ENCODE measurements around the gene NREP.

DNA sequence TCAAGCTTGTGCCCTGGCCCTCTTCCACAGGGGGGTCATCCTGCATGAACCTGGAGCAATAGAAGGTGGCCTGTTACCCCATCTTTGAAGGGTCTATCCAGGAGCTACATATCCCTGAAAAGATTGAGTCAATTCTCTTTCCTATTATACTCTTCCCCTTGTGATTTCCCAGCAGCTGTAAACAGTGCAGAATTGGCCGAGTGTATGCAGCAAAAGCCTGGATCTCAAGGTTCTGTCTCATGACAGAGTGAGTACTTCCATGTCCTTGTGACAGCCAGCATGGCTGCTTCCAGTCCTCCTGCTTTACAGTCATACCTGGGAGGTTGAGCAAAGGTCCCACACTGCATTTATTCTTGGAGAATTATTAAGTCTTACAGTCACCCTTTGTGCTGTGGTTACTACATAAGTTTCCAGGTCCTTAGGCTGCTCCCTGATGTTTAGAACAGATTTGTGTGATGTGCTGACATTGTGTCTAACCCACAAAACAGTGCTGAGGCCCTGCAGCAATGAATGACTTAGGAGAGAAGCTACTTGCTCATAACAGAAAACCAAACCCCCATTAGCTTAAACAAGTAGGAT lies 67.5 kb downstream of the NREP start:
- TF ChIP-seq BCL11A (IDR thresholded peaks at IDR 0.05; ENCODE audit: low read depth, low read length) (no peak), SMARCA5 (IDR thresholded peaks at IDR 0.05) (no peak), IKZF2 (IDR thresholded peaks at IDR 0.05) (no peak), RUNX3 (IDR thresholded peaks at IDR 0.05; ENCODE audit: low read length) (no peak), DPF2 (IDR thresholded peaks at IDR 0.05) (no peak), JUNB (IDR thresholded peaks at IDR 0.05) (no peak)
- TF ChIP-seq, protein P1, sequence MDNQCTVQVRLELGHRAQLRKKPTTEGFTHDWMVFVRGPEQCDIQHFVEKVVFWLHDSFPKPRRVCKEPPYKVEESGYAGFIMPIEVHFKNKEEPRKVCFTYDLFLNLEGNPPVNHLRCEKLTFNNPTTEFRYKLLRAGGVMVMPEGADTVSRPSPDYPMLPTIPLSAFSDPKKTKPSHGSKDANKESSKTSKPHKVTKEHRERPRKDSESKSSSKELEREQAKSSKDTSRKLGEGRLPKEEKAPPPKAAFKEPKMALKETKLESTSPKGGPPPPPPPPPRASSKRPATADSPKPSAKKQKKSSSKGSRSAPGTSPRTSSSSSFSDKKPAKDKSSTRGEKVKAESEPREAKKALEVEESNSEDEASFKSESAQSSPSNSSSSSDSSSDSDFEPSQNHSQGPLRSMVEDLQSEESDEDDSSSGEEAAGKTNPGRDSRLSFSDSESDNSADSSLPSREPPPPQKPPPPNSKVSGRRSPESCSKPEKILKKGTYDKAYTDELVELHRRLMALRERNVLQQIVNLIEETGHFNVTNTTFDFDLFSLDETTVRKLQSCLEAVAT (IDR thresholded peaks at IDR 0.05), result no peak
- TF ChIP-seq, protein P2, sequence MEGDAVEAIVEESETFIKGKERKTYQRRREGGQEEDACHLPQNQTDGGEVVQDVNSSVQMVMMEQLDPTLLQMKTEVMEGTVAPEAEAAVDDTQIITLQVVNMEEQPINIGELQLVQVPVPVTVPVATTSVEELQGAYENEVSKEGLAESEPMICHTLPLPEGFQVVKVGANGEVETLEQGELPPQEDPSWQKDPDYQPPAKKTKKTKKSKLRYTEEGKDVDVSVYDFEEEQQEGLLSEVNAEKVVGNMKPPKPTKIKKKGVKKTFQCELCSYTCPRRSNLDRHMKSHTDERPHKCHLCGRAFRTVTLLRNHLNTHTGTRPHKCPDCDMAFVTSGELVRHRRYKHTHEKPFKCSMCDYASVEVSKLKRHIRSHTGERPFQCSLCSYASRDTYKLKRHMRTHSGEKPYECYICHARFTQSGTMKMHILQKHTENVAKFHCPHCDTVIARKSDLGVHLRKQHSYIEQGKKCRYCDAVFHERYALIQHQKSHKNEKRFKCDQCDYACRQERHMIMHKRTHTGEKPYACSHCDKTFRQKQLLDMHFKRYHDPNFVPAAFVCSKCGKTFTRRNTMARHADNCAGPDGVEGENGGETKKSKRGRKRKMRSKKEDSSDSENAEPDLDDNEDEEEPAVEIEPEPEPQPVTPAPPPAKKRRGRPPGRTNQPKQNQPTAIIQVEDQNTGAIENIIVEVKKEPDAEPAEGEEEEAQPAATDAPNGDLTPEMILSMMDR (IDR thresholded peaks at IDR 0.05 in 2 of 3, conservative IDR thresholded peaks at IDR 0.05 in 1 of 3; ENCODE audit: control insufficient read depth in 2 of 3, extremely low read depth in 1 of 3, insufficient read depth in 1 of 3, low read depth in 3 of 3, low read length in 3 of 3), result no peak
- TF ChIP-seq, protein P3, sequence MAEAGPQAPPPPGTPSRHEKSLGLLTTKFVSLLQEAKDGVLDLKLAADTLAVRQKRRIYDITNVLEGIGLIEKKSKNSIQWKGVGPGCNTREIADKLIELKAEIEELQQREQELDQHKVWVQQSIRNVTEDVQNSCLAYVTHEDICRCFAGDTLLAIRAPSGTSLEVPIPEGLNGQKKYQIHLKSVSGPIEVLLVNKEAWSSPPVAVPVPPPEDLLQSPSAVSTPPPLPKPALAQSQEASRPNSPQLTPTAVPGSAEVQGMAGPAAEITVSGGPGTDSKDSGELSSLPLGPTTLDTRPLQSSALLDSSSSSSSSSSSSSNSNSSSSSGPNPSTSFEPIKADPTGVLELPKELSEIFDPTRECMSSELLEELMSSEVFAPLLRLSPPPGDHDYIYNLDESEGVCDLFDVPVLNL (IDR thresholded peaks at IDR 0.05; ENCODE audit: low read depth, low read length), result no peak
- TF ChIP-seq, protein P4, sequence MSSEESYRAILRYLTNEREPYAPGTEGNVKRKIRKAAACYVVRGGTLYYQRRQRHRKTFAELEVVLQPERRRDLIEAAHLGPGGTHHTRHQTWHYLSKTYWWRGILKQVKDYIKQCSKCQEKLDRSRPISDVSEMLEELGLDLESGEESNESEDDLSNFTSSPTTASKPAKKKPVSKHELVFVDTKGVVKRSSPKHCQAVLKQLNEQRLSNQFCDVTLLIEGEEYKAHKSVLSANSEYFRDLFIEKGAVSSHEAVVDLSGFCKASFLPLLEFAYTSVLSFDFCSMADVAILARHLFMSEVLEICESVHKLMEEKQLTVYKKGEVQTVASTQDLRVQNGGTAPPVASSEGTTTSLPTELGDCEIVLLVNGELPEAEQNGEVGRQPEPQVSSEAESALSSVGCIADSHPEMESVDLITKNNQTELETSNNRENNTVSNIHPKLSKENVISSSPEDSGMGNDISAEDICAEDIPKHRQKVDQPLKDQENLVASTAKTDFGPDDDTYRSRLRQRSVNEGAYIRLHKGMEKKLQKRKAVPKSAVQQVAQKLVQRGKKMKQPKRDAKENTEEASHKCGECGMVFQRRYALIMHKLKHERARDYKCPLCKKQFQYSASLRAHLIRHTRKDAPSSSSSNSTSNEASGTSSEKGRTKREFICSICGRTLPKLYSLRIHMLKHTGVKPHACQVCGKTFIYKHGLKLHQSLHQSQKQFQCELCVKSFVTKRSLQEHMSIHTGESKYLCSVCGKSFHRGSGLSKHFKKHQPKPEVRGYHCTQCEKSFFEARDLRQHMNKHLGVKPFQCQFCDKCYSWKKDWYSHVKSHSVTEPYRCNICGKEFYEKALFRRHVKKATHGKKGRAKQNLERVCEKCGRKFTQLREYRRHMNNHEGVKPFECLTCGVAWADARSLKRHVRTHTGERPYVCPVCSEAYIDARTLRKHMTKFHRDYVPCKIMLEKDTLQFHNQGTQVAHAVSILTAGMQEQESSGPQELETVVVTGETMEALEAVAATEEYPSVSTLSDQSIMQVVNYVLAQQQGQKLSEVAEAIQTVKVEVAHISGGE (CRISPR knock-in tag; IDR thresholded peaks at IDR 0.05), result no peak
- TF ChIP-seq, protein P5, sequence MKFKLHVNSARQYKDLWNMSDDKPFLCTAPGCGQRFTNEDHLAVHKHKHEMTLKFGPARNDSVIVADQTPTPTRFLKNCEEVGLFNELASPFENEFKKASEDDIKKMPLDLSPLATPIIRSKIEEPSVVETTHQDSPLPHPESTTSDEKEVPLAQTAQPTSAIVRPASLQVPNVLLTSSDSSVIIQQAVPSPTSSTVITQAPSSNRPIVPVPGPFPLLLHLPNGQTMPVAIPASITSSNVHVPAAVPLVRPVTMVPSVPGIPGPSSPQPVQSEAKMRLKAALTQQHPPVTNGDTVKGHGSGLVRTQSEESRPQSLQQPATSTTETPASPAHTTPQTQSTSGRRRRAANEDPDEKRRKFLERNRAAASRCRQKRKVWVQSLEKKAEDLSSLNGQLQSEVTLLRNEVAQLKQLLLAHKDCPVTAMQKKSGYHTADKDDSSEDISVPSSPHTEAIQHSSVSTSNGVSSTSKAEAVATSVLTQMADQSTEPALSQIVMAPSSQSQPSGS (IDR thresholded peaks at IDR 0.05; ENCODE audit: low read length), result no peak

Measured in GM12878 (cell line).